ENCODE measurements around the gene FOS. TPM values are rescaled to one million over a fixed set of nuclear protein-coding genes. Genes with fewer than 3 reads are reported as not detected.

FOS gene
- total RNA-seq, 1 experiment from 2014 or later, result 149 TPM

DNA sequence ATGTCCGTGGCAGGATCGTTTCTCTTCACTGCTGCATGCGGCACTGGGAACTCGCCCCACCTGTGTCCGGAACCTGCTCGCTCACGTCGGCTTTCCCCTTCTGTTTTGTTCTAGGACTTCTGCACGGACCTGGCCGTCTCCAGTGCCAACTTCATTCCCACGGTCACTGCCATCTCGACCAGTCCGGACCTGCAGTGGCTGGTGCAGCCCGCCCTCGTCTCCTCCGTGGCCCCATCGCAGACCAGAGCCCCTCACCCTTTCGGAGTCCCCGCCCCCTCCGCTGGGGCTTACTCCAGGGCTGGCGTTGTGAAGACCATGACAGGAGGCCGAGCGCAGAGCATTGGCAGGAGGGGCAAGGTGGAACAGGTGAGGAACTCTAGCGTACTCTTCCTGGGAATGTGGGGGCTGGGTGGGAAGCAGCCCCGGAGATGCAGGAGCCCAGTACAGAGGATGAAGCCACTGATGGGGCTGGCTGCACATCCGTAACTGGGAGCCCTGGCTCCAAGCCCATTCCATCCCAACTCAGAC lies 1.2 kb downstream of the FOS start:
- no peaks in the 10 kb centered on the region for H3K9me3 Mint-ChIP-seq (ENCODE audit: low read depth, unreplicated experiment)
- peaks cover 76% of the 10 kb centered on the region for H3K36me3 Mint-ChIP-seq (ENCODE audit: insufficient read depth, unreplicated experiment)
- H3K4me3 Mint-ChIP-seq (ENCODE audit: low read depth, unreplicated experiment), result peak overlapping the region; percentile 94
- peaks cover 27% of the 10 kb centered on the region for H3K4me1 Mint-ChIP-seq (ENCODE audit: low read depth, unreplicated experiment)
- CTCF ChIA-PET, result no interaction called here
- TF ChIP-seq, protein P1, sequence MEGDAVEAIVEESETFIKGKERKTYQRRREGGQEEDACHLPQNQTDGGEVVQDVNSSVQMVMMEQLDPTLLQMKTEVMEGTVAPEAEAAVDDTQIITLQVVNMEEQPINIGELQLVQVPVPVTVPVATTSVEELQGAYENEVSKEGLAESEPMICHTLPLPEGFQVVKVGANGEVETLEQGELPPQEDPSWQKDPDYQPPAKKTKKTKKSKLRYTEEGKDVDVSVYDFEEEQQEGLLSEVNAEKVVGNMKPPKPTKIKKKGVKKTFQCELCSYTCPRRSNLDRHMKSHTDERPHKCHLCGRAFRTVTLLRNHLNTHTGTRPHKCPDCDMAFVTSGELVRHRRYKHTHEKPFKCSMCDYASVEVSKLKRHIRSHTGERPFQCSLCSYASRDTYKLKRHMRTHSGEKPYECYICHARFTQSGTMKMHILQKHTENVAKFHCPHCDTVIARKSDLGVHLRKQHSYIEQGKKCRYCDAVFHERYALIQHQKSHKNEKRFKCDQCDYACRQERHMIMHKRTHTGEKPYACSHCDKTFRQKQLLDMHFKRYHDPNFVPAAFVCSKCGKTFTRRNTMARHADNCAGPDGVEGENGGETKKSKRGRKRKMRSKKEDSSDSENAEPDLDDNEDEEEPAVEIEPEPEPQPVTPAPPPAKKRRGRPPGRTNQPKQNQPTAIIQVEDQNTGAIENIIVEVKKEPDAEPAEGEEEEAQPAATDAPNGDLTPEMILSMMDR (IDR thresholded peaks at IDR 0.05; ENCODE audit: unreplicated experiment), result no peak
- peak overlapping the region; percentile 98 for H3K27ac Mint-ChIP-seq (ENCODE audit: unreplicated experiment)
- no peaks in the 10 kb centered on the region for H3K27me3 Mint-ChIP-seq (ENCODE audit: unreplicated experiment)
- intact Hi-C loops (cut with micrococcal nuclease; ENCODE audit: unreplicated experiment), result loop anchor here (2.0 kb wide), 1 partner anchor 103 kb away; the partner anchor contains the start of gene TMED10
- BruUV-seq (replicated peaks), result no TSS peak
- DNase-seq, result peak; percentile 35

DNA sequence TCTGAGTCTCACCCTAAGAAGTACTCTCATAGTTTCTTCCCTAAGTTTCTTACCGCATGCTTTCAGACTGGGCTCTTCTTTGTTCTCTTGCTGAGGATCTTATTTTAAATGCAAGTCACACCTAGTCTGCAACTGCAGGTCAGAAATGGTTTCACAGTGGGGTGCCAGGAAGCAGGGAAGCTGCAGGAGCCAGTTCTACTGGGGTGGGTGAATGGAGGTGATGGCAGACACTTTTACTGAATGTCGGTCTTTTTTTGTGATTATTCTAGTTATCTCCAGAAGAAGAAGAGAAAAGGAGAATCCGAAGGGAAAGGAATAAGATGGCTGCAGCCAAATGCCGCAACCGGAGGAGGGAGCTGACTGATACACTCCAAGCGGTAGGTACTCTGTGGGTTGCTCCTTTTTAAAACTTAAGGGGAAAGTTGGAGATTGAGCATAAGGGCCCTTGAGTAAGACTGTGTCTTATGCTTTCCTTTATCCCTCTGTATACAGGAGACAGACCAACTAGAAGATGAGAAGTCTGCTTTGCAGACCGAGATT lies 1.7 kb downstream of the FOS start:
- H3K9me3 Mint-ChIP-seq (ENCODE audit: low read depth, unreplicated experiment), result no peaks in the 10 kb centered on the region
- H3K36me3 Mint-ChIP-seq (ENCODE audit: insufficient read depth, unreplicated experiment), result peaks cover 76% of the 10 kb centered on the region
- no peak for DNase-seq
- TF ChIP-seq, protein P1 (IDR thresholded peaks at IDR 0.05; ENCODE audit: unreplicated experiment), result no peak
- peak overlapping the region; percentile 98 for H3K27ac Mint-ChIP-seq (ENCODE audit: unreplicated experiment)
- peaks cover 27% of the 10 kb centered on the region for H3K4me1 Mint-ChIP-seq (ENCODE audit: low read depth, unreplicated experiment)
- BruUV-seq (replicated peaks), result no TSS peak
- peak overlapping the region; percentile 94 for H3K4me3 Mint-ChIP-seq (ENCODE audit: low read depth, unreplicated experiment)
- H3K27me3 Mint-ChIP-seq (ENCODE audit: unreplicated experiment), result no peaks in the 10 kb centered on the region
- CTCF ChIA-PET, result no interaction called here
- intact Hi-C loops (cut with micrococcal nuclease; ENCODE audit: unreplicated experiment), result loop anchor here (2.0 kb wide), 1 partner anchor 104 kb away; the partner anchor contains the start of gene TMED10

DNA sequence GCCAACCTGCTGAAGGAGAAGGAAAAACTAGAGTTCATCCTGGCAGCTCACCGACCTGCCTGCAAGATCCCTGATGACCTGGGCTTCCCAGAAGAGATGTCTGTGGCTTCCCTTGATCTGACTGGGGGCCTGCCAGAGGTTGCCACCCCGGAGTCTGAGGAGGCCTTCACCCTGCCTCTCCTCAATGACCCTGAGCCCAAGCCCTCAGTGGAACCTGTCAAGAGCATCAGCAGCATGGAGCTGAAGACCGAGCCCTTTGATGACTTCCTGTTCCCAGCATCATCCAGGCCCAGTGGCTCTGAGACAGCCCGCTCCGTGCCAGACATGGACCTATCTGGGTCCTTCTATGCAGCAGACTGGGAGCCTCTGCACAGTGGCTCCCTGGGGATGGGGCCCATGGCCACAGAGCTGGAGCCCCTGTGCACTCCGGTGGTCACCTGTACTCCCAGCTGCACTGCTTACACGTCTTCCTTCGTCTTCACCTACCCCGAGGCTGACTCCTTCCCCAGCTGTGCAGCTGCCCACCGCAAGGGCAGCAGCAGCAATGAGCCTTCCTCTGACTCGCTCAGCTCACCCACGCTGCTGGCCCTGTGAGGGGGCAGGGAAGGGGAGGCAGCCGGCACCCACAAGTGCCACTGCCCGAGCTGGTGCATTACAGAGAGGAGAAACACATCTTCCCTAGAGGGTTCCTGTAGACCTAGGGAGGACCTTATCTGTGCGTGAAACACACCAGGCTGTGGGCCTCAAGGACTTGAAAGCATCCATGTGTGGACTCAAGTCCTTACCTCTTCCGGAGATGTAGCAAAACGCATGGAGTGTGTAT lies 2.4 kb downstream of the FOS start:
- CTCF ChIA-PET, result interaction anchor here (1.4 kb wide), 1 partner anchor 13 kb away, joined by 4 read pairs; no protein-coding TSS in a partner anchor
- TSS peak; percentile 70 for BruUV-seq (replicated peaks)
- Mint-ChIP-seq H3K9me3 (ENCODE audit: low read depth, unreplicated experiment) (no peaks in the 10 kb centered on the region), H3K4me3 (ENCODE audit: low read depth, unreplicated experiment) (peak overlapping the region; percentile 94), H3K27me3 (ENCODE audit: unreplicated experiment) (no peaks in the 10 kb centered on the region), H3K4me1 (ENCODE audit: low read depth, unreplicated experiment) (peaks cover 28% of the 10 kb centered on the region), H3K27ac (ENCODE audit: unreplicated experiment) (peak overlapping the region; percentile 98), H3K36me3 (ENCODE audit: insufficient read depth, unreplicated experiment) (peaks cover 76% of the 10 kb centered on the region)
- peak; percentile 41 for DNase-seq
- TF ChIP-seq, protein P1 (IDR thresholded peaks at IDR 0.05; ENCODE audit: unreplicated experiment), result no peak
- intact Hi-C loops (cut with micrococcal nuclease; ENCODE audit: unreplicated experiment), result loop anchor here (2.0 kb wide), 1 partner anchor 104 kb away; the partner anchor contains the start of gene TMED10

GRCh38 chr14:75281654-75282019 lies 3.0 kb downstream of the FOS start:
- peak overlapping the region; percentile 94 for H3K4me3 Mint-ChIP-seq (ENCODE audit: low read depth, unreplicated experiment)
- peaks cover 34% of the 10 kb centered on the region for H3K4me1 Mint-ChIP-seq (ENCODE audit: low read depth, unreplicated experiment)
- no peaks in the 10 kb centered on the region for H3K27me3 Mint-ChIP-seq (ENCODE audit: unreplicated experiment)
- TF ChIP-seq, protein P1 (IDR thresholded peaks at IDR 0.05; ENCODE audit: unreplicated experiment), result no peak
- H3K9me3 Mint-ChIP-seq (ENCODE audit: low read depth, unreplicated experiment), result no peaks in the 10 kb centered on the region
- peaks cover 76% of the 10 kb centered on the region for H3K36me3 Mint-ChIP-seq (ENCODE audit: insufficient read depth, unreplicated experiment)
- CTCF ChIA-PET, result interaction anchor here (1.4 kb wide), 1 partner anchor 12 kb away, joined by 4 read pairs; no protein-coding TSS in a partner anchor
- intact Hi-C loops (cut with micrococcal nuclease; ENCODE audit: unreplicated experiment), result loop anchor here (2.0 kb wide), 1 partner anchor 105 kb away; the partner anchor contains the start of gene TMED10
- DNase-seq, result no peak
- BruUV-seq (replicated peaks), result no TSS peak
- H3K27ac Mint-ChIP-seq (ENCODE audit: unreplicated experiment), result peak overlapping the region; percentile 98

Data from Calu3 (cell line).